AG04450 (cell line): ENCODE results near the gene SRSF8. TPM values are rescaled to one million over a fixed set of nuclear protein-coding genes. Genes with fewer than 3 reads are reported as not detected.
"Not testable (repeated sequence)": the region's sequence is repeated elsewhere in the genome, so short reads cannot be mapped to it uniquely, and the experiment has no call there.

Experiments
- CTCF ChIA-PET: fragments of 300-600, 350-600 bp; formaldehyde crosslinking; extraction: SDS; loops from one replicate; lab custom pipeline; 2022; ENCODE audit warnings: antibody characterized with exemption, inconsistent platforms; lab: Charles Lee
- POLR2A ChIA-PET: fragments of 350-600 bp; formaldehyde crosslinking; extraction: SDS; loops from one replicate; lab custom pipeline; 2021; ENCODE audit warnings: antibody characterized with exemption, inconsistent platforms; lab: Yijun Ruan, JAX
- DNase-seq: peaks from one replicate; pipeline ENCODE4 v3.0.0-alpha.2; 2011; ENCODE audit warnings: low read depth, low spot score
- H3K27ac ChIP-seq: one replicate; pipeline ENCODE4 v1.5.1; 2012; ENCODE audit warnings: low read depth, low read length, control low read depth
- H3K27me3 ChIP-seq: one replicate; pipeline ENCODE4 v1.6.0; 2012; ENCODE audit warnings: low read length; ENCODE audit not compliant: control insufficient read depth, insufficient read depth
- H3K4me3 ChIP-seq: 2 replicates; pipeline ENCODE4 v1.5.1; 2011; ENCODE audit warnings: mild to moderate bottlenecking, low read depth, low read length, control low read depth
- H3K9me3 ChIP-seq: 2 replicates; pipeline ENCODE4 v1.5.1; 2012; ENCODE audit warnings: low read length; ENCODE audit not compliant: control insufficient read depth, insufficient read depth
- CTCF ChIP-seq: IDR thresholded peaks from 2 replicates; pipeline ENCODE4 v1.5.1; 2011; ENCODE audit warnings: low read depth, low read length, control low read depth, inconsistent platforms
- polyA minus RNA-seq: library from RNA; depleted of rRNA, polyadenylated mRNA; stranded (reverse); fragments of >200 nt; gene quantifications from 2 replicates; pipeline ENCODE4 v1.2.3, GENCODE V29; 2011; rRNA and poly(A)+ RNA removed
- polyA plus RNA-seq: library from polyadenylated mRNA; depleted of rRNA; stranded (reverse); fragments of >200 nt; gene quantifications from 2 replicates; pipeline ENCODE4 v1.2.3, GENCODE V29; 2011; rRNA removed

SRSF8 gene
- 22.4 and 28.4 TPM in 2 replicates for polyA plus RNA-seq
- 10.2 and 11.4 TPM in 2 replicates for polyA minus RNA-seq

GRCh38 chr11:95066716-95067038 is at the start of gene SRSF8:
Gene SRSF8 (plus strand): TSS chr11:95066919. CDS start chr11:95067227, 308 bp downstream.
- DNase-seq = no peak
- CTCF ChIA-PET = interaction anchor here (0.6 to 7.9 kb wide), 22 partner anchors 9 to 714 kb away, joined by 3 to 85 read pairs (median 6); partner anchors contain the start of gene ENDOD1
- peak within 1 kb of the TSS; percentile 77 for H3K4me3 ChIP-seq
- H3K27me3 ChIP-seq = no peaks in the 10 kb centered on the region
- H3K27ac ChIP-seq = peak within 1 kb of the TSS; percentile 83
- POLR2A ChIA-PET = interaction anchor here (0.6 to 2.6 kb wide), 8 partner anchors 10 to 1323 kb away, joined by 3 to 12 read pairs (median 4); partner anchors contain the start of genes CCDC82, CWC15, JRKL and KDM4D
- no peak for TF ChIP-seq CTCF
- no peaks in the 10 kb centered on the region for H3K9me3 ChIP-seq

GRCh38 chr11:95021468-95021867 is 45.3 kb upstream of the SRSF8 start:
- H3K27ac ChIP-seq, H3K27me3 ChIP-seq, H3K9me3 ChIP-seq, H3K4me3 ChIP-seq, CTCF ChIA-PET, POLR2A ChIA-PET, DNase-seq: not testable (repeated sequence)

GRCh38 chr11:95024958-95025357 is 41.8 kb upstream of the SRSF8 start, which contains the start of gene KDM4E:
Gene KDM4E (plus strand): TSS chr11:95025258. CDS start chr11:95025558, 300 bp downstream.
- ChIA-PET CTCF (no interaction called here), POLR2A (no interaction called here)
- H3K4me3 ChIP-seq = no peak within 1 kb of the TSS
- no peak within 1 kb of the TSS for H3K27ac ChIP-seq
- H3K9me3 ChIP-seq = no peaks in the 10 kb centered on the region
- no peaks in the 10 kb centered on the region for H3K27me3 ChIP-seq
- no peak for DNase-seq
- no peak for TF ChIP-seq CTCF

GRCh38 chr11:95025594-95025993 is 41.1 kb upstream of the SRSF8 start:
- H3K27ac ChIP-seq, H3K27me3 ChIP-seq, POLR2A ChIA-PET: not testable (repeated sequence)

GRCh38 chr11:95028357-95028756 is 38.4 kb upstream of the SRSF8 start:
- Histone ChIP-seq H3K9me3 (no peaks in the 10 kb centered on the region), H3K27me3 (peaks cover 2% of the 10 kb centered on the region), H3K27ac (no peak overlapping the region), H3K4me3 (no peak overlapping the region)
- POLR2A ChIA-PET = no interaction called here
- no peak for DNase-seq
- no peak for TF ChIP-seq CTCF
- CTCF ChIA-PET = interaction anchor here (0.6 kb wide), 1 partner anchor 406 kb away, joined by 8 read pairs; no protein-coding TSS in a partner anchor

More at GRCh38 chr11:95025594-95025993, 41.1 kb upstream of the SRSF8 start:
- H3K4me3 ChIP-seq, H3K9me3 ChIP-seq, DNase-seq, CTCF ChIA-PET: not testable (repeated sequence)

- no peak for DNase-seq
- ChIA-PET POLR2A (no interaction called here), CTCF (interaction anchor here (0.8 kb wide), 1 partner anchor 15 kb away, joined by 3 read pairs; no protein-coding TSS in a partner anchor)
- peaks cover 7% of the 10 kb centered on the region; the same call in 1 of the 2 replicates for H3K9me3 ChIP-seq
- no peak for TF ChIP-seq CTCF
- no peak overlapping the region for H3K27ac ChIP-seq
- H3K4me3 ChIP-seq = no peak overlapping the region
- H3K27me3 ChIP-seq = peaks cover 7% of the 10 kb centered on the region
These were observed 33.7 kb upstream of the SRSF8 start for GRCh38 chr11:95033051-95033450.
